ENCODE measurements around the gene CACNA2D1.
"Not testable (repeated sequence)": the region's sequence is repeated elsewhere in the genome, so short reads cannot be mapped to it uniquely, and the experiment has no call there.

DNA sequence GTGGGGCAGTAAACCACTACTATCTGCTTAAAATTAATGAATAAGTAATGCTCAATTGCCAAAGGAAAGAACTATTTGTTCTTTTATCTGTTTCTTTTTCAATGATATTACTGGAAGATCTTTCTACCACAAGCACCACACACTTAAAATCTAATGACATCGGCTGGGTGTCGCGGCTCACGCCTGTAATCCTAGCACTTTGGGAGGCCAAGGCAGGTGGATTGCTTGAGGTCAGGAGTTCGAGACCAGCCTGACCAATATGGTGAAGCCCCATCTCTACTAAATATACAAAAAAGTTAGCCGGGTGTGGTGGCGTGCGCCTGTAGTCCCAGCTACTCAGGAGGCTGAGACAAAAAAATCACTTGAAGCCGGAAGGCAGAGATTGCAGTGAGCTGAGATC is 10.8 kb downstream of the CACNA2D1 start:
- TF ChIP-seq POLR2A, POLR2AphosphoS5, EP300 (IDR thresholded peaks at IDR 0.05): not testable (repeated sequence)
- TF ChIP-seq, protein P1, sequence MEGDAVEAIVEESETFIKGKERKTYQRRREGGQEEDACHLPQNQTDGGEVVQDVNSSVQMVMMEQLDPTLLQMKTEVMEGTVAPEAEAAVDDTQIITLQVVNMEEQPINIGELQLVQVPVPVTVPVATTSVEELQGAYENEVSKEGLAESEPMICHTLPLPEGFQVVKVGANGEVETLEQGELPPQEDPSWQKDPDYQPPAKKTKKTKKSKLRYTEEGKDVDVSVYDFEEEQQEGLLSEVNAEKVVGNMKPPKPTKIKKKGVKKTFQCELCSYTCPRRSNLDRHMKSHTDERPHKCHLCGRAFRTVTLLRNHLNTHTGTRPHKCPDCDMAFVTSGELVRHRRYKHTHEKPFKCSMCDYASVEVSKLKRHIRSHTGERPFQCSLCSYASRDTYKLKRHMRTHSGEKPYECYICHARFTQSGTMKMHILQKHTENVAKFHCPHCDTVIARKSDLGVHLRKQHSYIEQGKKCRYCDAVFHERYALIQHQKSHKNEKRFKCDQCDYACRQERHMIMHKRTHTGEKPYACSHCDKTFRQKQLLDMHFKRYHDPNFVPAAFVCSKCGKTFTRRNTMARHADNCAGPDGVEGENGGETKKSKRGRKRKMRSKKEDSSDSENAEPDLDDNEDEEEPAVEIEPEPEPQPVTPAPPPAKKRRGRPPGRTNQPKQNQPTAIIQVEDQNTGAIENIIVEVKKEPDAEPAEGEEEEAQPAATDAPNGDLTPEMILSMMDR (IDR thresholded peaks at IDR 0.05): not testable (repeated sequence)
